ENCODE results near the gene APBB2. TPM values are rescaled to one million over a fixed set of nuclear protein-coding genes. Genes with fewer than 3 reads are reported as not detected.
"Not testable (repeated sequence)": the region's sequence is repeated elsewhere in the genome, so short reads cannot be mapped to it uniquely, and the experiment has no call there.

APBB2 gene
- total RNA-seq, 1 experiment from 2014 or later, result 46.0 TPM

DNA sequence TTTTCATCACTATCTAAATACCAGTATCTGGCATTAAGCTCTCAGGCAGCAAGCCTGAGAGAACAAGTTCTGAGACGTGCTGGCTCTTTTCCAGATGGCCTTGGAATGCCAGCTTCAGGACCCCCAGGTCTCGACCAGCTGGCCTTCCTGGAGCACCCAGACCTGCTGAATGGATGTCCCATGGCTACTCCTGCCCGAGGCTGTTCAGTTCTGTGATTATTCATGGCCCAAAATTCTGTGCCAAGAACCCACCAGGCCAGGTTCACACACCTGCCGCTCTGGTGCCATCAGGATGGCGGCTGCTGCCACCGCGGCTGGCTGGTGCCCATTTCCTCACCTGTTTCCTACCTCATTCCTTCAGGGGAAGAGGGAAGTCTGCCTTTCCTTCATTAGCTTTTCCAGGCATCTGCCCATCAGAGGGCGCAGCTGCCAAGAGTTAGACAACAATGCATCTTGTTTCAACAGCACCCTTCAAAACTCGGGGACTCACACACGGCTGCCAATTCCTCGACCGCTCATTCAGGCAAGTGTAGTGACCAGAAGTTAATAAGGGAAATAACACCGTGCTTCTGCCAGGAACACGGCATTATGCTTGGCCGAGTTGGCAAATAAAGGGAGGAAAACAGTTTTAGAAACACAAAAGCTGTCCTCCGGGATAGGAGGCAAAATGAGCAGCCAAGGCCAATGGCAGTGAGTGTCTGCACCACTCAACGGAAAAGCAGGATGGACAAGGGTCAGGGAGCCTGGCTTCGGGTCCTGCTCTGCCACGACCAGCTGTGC, 290.8 kb downstream of the APBB2 start:
- no peak overlapping the region for H2AFZ ChIP-seq

DNA sequence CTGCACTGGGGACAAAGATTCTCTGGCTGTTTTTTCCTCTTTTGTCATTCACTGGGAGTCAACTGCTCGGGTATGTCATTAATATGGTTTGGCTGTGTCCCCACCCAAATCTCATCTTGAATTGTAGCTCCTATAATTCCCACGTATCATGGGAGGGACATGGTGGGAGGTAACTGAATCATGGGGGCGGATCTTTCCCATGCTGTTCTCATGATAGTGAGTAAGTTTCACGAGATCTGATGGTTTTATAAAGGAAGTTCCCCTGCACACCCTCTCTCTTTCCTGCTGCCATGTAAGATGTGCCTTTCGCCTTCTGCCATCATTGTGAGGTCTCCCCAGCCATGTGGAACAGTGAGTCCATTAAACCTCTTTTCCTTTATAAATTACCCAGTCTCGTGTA, 294.4 kb downstream of the APBB2 start:
- POLR2A ChIA-PET (ENCODE audit: unreplicated experiment); H3K27me3 ChIP-seq (ENCODE audit: insufficient read depth, low read depth); DNase-seq; H3K27ac ChIP-seq; H3K9me2 ChIP-seq (ENCODE audit: insufficient read depth); H3K36me3 ChIP-seq (ENCODE audit: low read depth); H2AFZ ChIP-seq; H4K20me1 ChIP-seq (ENCODE audit: insufficient read depth); H3K4me1 ChIP-seq (replicated peaks; ENCODE audit: insufficient read depth); BruUV-seq (replicated peaks); CTCF ChIA-PET; H3K9me3 ChIP-seq (ENCODE audit: insufficient read depth, low read depth); H3K79me2 ChIP-seq (ENCODE audit: low read depth); intact Hi-C loops (cut with micrococcal nuclease; ENCODE audit: unreplicated experiment); H3F3A ChIP-seq (ENCODE audit: insufficient read depth, low read depth); H3K4me2 ChIP-seq; H3K4me3 ChIP-seq: not testable (repeated sequence)

More for the DNA sequence above, 290.8 kb downstream of the APBB2 start:
- intact Hi-C loops (cut with micrococcal nuclease; ENCODE audit: unreplicated experiment), result loop anchor here (2.0 kb wide), 1 partner anchor 187 kb away; no protein-coding TSS in a partner anchor
- no TSS peak for BruUV-seq (replicated peaks)
- Histone ChIP-seq H4K20me1 (ENCODE audit: insufficient read depth) (no peaks in the 10 kb centered on the region), H3K79me2 (ENCODE audit: low read depth) (no peaks in the 10 kb centered on the region), H3K27ac (no peak overlapping the region), H3K9me2 (ENCODE audit: insufficient read depth) (no peaks in the 10 kb centered on the region), H3K9me3 (ENCODE audit: insufficient read depth, low read depth) (no peaks in the 10 kb centered on the region), H3K27me3 (ENCODE audit: insufficient read depth, low read depth) (no peaks in the 10 kb centered on the region), H3K4me3 (no peak overlapping the region), H3F3A (ENCODE audit: insufficient read depth, low read depth) (no peaks in the 10 kb centered on the region), H3K36me3 (ENCODE audit: low read depth) (no peaks in the 10 kb centered on the region), H3K4me2 (no peak overlapping the region), H3K4me1 (replicated peaks; ENCODE audit: insufficient read depth) (no peaks in the 10 kb centered on the region)
- TF ChIP-seq EZH2 (IDR thresholded peaks at IDR 0.05; ENCODE audit: low read depth), result no peak
- TF ChIP-seq, protein P1, sequence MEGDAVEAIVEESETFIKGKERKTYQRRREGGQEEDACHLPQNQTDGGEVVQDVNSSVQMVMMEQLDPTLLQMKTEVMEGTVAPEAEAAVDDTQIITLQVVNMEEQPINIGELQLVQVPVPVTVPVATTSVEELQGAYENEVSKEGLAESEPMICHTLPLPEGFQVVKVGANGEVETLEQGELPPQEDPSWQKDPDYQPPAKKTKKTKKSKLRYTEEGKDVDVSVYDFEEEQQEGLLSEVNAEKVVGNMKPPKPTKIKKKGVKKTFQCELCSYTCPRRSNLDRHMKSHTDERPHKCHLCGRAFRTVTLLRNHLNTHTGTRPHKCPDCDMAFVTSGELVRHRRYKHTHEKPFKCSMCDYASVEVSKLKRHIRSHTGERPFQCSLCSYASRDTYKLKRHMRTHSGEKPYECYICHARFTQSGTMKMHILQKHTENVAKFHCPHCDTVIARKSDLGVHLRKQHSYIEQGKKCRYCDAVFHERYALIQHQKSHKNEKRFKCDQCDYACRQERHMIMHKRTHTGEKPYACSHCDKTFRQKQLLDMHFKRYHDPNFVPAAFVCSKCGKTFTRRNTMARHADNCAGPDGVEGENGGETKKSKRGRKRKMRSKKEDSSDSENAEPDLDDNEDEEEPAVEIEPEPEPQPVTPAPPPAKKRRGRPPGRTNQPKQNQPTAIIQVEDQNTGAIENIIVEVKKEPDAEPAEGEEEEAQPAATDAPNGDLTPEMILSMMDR (conservative IDR thresholded peaks at IDR 0.05), result no peak
- DNase-seq, result no peak
- POLR2A ChIA-PET (ENCODE audit: unreplicated experiment), result no interaction called here
- CTCF ChIA-PET, result interaction anchor here (0.6 kb wide), 3 partner anchors 15 to 27 kb away, joined by 3 to 4 read pairs (median 3); no protein-coding TSS in a partner anchor

- BruUV-seq (replicated peaks), result no TSS peak
- Histone ChIP-seq H3K4me2 (no peak overlapping the region), H3K4me3 (no peak overlapping the region), H3K36me3 (ENCODE audit: low read depth) (no peaks in the 10 kb centered on the region), H3K27me3 (ENCODE audit: insufficient read depth, low read depth) (no peaks in the 10 kb centered on the region), H3K9me3 (ENCODE audit: insufficient read depth, low read depth) (no peaks in the 10 kb centered on the region), H4K20me1 (ENCODE audit: insufficient read depth) (no peaks in the 10 kb centered on the region), H3F3A (ENCODE audit: insufficient read depth, low read depth) (no peaks in the 10 kb centered on the region), H2AFZ (no peak overlapping the region), H3K4me1 (replicated peaks; ENCODE audit: insufficient read depth) (no peaks in the 10 kb centered on the region), H3K27ac (no peak overlapping the region), H3K79me2 (ENCODE audit: low read depth) (no peaks in the 10 kb centered on the region), H3K9me2 (ENCODE audit: insufficient read depth) (no peaks in the 10 kb centered on the region)
- TF ChIP-seq EZH2 (IDR thresholded peaks at IDR 0.05; ENCODE audit: low read depth), result no peak
- TF ChIP-seq, protein P1 (conservative IDR thresholded peaks at IDR 0.05), result no peak
- intact Hi-C loops (cut with micrococcal nuclease; ENCODE audit: unreplicated experiment), result no loop called here
- ChIA-PET POLR2A (ENCODE audit: unreplicated experiment) (interaction anchor here (0.7 kb wide), 1 partner anchor 1519 kb away, joined by 4 read pairs; no protein-coding TSS in a partner anchor), CTCF (no interaction called here)
- peak in 1 of 2 experiments; percentile 17 for DNase-seq
These were observed 296.0 kb downstream of the APBB2 start for GRCh38 chr4:40918330-40918729.
